Heart left ventricle (tissue), 13 donors: Measurements from ENCODE around the gene GBX2.

ENCODE experiments used
- POLR2A ChIP-seq, 2 donors: fragments of 450-650 bp; IDR thresholded peaks; one replicate each; pipeline ENCODE4 v1.6.1; 2017; ENCODE audit warnings: antibody characterized with exemption in 2 of 2, mild to moderate bottlenecking in 2 of 2, moderate library complexity in 2 of 2
- TF ChIP-seq, protein P1 (sequence below), 12 donors: fragments of 200-600 bp; sonication (generic) in 4 of 12; IDR thresholded peaks; one replicate each; pipeline versions ENCODE4 v1.5.0 to v1.8.0; 2018 to 2022; ENCODE audit warnings: antibody characterized with exemption in 12 of 12, mild to moderate bottlenecking in 5 of 12
- donor health status: ischemic (EF 13 %, LVEDD 7.1; RV severe dilation, severe dysfunction).
- donor health status: DM: no; HTN: yes; CAD: no.
- donor health status: DM: no; HTN: no; CAD: no.
- donor health status: ischemic (EF 25% LVEDD 6.9; RV normal size, moderate dysfunction).
- donor health status: ischemic (EF 25% LVEDD 5.7; RV mildly dilated, moderate dysfunction).
- donor health status: ischemic (EF 35%, LVEDD 5.7; RV mildly dilated, moderate dysfunction).
- donor health status: nonischemic (EF 11% LVEDD 7.7; RV severe dilation, severe dysfunction).
- donor health status: DM: yes; HTN: yes; CAD: no.
- donor health status: PGD.
- donor health status: ischemic (EF 29% LVEDD 5.4; RV normal size, mild dysfunction).
- donor health status: nonischemic (EF 23%, LVEDD 6.1; RV moderate dilation, normal function).

DNA sequence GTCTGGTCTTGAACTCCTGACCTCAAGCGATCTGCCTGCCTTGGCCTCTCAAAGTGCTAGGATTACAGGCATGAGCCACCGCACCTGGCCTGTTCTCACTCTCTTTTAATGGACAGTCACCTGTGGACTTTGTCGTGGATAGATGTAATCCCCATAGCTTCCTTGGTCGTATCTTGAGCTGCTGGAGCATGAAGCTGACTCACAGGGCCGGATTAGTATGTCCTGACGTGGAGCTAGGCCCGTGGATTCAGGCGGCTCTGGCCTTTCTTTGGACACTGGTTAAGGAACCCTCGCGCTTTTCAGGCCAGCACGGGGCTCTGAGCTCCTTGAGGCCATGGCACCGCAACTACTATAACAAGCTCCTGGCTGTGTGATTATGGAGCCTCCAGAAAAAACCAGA, 27.5 kb upstream of the GBX2 start:
- TF ChIP-seq POLR2A (IDR thresholded peaks at IDR 0.05), result no peak
- TF ChIP-seq, protein P1, sequence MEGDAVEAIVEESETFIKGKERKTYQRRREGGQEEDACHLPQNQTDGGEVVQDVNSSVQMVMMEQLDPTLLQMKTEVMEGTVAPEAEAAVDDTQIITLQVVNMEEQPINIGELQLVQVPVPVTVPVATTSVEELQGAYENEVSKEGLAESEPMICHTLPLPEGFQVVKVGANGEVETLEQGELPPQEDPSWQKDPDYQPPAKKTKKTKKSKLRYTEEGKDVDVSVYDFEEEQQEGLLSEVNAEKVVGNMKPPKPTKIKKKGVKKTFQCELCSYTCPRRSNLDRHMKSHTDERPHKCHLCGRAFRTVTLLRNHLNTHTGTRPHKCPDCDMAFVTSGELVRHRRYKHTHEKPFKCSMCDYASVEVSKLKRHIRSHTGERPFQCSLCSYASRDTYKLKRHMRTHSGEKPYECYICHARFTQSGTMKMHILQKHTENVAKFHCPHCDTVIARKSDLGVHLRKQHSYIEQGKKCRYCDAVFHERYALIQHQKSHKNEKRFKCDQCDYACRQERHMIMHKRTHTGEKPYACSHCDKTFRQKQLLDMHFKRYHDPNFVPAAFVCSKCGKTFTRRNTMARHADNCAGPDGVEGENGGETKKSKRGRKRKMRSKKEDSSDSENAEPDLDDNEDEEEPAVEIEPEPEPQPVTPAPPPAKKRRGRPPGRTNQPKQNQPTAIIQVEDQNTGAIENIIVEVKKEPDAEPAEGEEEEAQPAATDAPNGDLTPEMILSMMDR (IDR thresholded peaks at IDR 0.05), result no peak
